Calu3 (cell line): ENCODE results near the gene LAMA2. TPM values are rescaled to one million over a fixed set of nuclear protein-coding genes. Genes with fewer than 3 reads are reported as not detected.
A peak's percentile ranks its signal among the peaks of the same experiment; 100 is the strongest.

Experiments used
- BruUV-seq: library from RNA; stranded (reverse); fragments of 400-500 nt; replicated peaks from 2 replicates; lab custom pipeline; 2021; lab: Mats Ljungman, UMichigan
- CTCF ChIA-PET: fragments of 300-600 bp; sonication (Branson Sonifier 250); formaldehyde crosslinking; loops from one replicate; lab custom pipeline; 2022; ENCODE audit warnings: antibody characterized with exemption; lab: Charles Lee
- DNase-seq: peaks from one replicate; pipeline ENCODE4 v3.0.0; 2022
- H3K27ac Mint-ChIP-seq: one replicate; pipeline ENCODE4 v1.8.0; 2022; ENCODE audit warnings: mixed read lengths; ENCODE audit not compliant: unreplicated experiment
- H3K27me3 Mint-ChIP-seq: one replicate; pipeline ENCODE4 v1.8.0; 2022; ENCODE audit warnings: mixed read lengths; ENCODE audit not compliant: unreplicated experiment
- H3K36me3 Mint-ChIP-seq: one replicate; pipeline ENCODE4 v1.8.0; 2022; ENCODE audit warnings: mild to moderate bottlenecking, moderate library complexity, mixed read lengths; ENCODE audit not compliant: insufficient read depth, unreplicated experiment
- H3K4me1 Mint-ChIP-seq: one replicate; pipeline ENCODE4 v1.8.0; 2022; ENCODE audit warnings: mild to moderate bottlenecking, low read depth, mixed read lengths; ENCODE audit not compliant: unreplicated experiment
- H3K4me3 Mint-ChIP-seq: one replicate; pipeline ENCODE4 v1.8.0; 2022; ENCODE audit warnings: mild to moderate bottlenecking, low read depth, moderate library complexity, mixed read lengths; ENCODE audit not compliant: unreplicated experiment
- H3K9me3 Mint-ChIP-seq: one replicate; pipeline ENCODE4 v1.8.0; 2022; ENCODE audit warnings: low read depth, mixed read lengths; ENCODE audit not compliant: unreplicated experiment
- intact Hi-C: fragments of 100-400 bp; cut with micrococcal nuclease; formaldehyde crosslinking; loops from one replicate; pipeline ENCODE4 v1.10.0; 2022; ENCODE audit not compliant: unreplicated experiment
- total RNA-seq: library from RNA; stranded (reverse); gene quantifications from 2 replicates; pipeline ENCODE4 v1.2.3, GENCODE V29; 2022
- TF ChIP-seq, protein P1 (sequence below): fragments of 200-600 bp; IDR thresholded peaks from one replicate; pipeline ENCODE4 v1.8.0; 2022; ENCODE audit warnings: antibody characterized with exemption; ENCODE audit not compliant: unreplicated experiment

Gene LAMA2
- total RNA-seq, 1 experiment from 2014 or later: 0.80 TPM

DNA sequence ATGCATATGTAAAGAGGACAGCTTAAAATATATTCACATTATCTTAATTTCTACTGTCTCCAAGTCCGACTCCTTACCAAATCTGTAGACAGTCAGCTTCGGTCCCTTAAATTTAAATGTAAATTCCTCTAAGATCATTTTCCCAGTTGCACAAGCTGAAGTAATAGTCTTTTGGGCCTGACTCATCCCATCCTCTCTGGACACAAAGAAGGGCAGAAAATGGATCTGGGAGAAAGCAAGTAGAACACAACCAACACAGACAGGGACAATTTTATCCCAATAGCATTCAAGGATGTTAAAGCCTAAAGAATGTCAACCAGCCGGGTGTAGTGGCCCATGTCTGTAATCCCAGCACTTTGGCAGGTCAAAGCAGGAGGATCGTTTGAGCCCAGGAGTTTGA is 598.8 kb downstream of the LAMA2 start:
- H3K27ac Mint-ChIP-seq: no peak overlapping the region
- intact Hi-C loops: no loop called here
- no TSS peak for BruUV-seq
- H3K4me3 Mint-ChIP-seq: no peak overlapping the region
- TF ChIP-seq, protein P1, sequence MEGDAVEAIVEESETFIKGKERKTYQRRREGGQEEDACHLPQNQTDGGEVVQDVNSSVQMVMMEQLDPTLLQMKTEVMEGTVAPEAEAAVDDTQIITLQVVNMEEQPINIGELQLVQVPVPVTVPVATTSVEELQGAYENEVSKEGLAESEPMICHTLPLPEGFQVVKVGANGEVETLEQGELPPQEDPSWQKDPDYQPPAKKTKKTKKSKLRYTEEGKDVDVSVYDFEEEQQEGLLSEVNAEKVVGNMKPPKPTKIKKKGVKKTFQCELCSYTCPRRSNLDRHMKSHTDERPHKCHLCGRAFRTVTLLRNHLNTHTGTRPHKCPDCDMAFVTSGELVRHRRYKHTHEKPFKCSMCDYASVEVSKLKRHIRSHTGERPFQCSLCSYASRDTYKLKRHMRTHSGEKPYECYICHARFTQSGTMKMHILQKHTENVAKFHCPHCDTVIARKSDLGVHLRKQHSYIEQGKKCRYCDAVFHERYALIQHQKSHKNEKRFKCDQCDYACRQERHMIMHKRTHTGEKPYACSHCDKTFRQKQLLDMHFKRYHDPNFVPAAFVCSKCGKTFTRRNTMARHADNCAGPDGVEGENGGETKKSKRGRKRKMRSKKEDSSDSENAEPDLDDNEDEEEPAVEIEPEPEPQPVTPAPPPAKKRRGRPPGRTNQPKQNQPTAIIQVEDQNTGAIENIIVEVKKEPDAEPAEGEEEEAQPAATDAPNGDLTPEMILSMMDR: no peak
- no peaks in the 10 kb centered on the region for H3K36me3 Mint-ChIP-seq
- CTCF ChIA-PET: no interaction called here
- H3K9me3 Mint-ChIP-seq: no peaks in the 10 kb centered on the region
- no peak for DNase-seq
- no peaks in the 10 kb centered on the region for H3K27me3 Mint-ChIP-seq
- no peaks in the 10 kb centered on the region for H3K4me1 Mint-ChIP-seq

DNA sequence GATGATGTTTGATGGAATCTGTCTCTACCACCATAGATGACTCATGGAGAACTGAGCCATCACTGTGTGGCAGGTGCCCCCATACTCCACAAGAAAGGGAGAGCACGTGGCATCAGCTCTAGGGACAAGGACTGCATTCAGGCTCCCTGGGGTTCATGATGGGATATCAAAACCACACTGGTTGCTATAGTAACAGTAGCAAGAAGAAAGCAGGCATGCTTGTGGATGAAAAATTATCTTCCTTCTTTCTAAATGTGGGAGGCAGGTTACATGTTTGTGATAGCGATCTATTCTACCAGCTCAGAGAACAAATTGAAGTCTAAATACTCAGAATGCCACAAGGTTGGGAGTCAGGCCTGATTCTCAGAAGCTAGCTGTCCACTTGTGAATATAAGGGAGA is 602.8 kb downstream of the LAMA2 start:
- H3K27me3 Mint-ChIP-seq: no peaks in the 10 kb centered on the region

DNA sequence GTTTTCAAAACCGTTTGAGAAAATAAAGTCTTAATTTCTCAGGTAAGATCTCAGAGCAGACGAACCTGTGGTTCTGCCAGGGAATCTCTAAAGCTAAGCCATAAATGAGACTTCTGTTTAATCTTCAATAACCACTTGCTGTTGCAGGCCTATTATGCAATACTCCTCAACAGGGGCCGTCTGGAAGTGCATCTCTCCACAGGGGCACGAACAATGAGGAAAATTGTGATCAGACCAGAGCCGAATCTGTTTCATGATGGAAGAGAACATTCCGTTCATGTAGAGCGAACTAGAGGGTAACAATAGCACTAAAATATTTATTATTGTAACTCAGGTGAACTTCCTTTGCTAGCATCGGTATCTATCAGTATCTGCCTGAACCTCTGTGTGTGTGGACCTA is 603.4 kb downstream of the LAMA2 start:
- H3K27me3 Mint-ChIP-seq: no peaks in the 10 kb centered on the region
- BruUV-seq: no TSS peak
- intact Hi-C loops: no loop called here
- H3K4me3 Mint-ChIP-seq: no peak overlapping the region
- H3K27ac Mint-ChIP-seq: no peak overlapping the region
- H3K36me3 Mint-ChIP-seq: peaks cover 17% of the 10 kb centered on the region
- TF ChIP-seq, protein P1: no peak
- CTCF ChIA-PET: interaction anchor here (1.4 kb wide), 1 partner anchor 15 kb away, joined by 3 read pairs; no protein-coding TSS in a partner anchor
- no peaks in the 10 kb centered on the region for H3K9me3 Mint-ChIP-seq
- DNase-seq: no peak
- peaks cover 26% of the 10 kb centered on the region for H3K4me1 Mint-ChIP-seq

More for the DNA sequence above, 602.8 kb downstream of the LAMA2 start:
- DNase-seq: no peak
- BruUV-seq: no TSS peak
- TF ChIP-seq, protein P1: no peak
- Mint-ChIP-seq H3K27ac (no peak overlapping the region), H3K36me3 (peaks cover 12% of the 10 kb centered on the region), H3K4me1 (peaks cover 20% of the 10 kb centered on the region), H3K9me3 (no peaks in the 10 kb centered on the region), H3K4me3 (no peak overlapping the region)
- CTCF ChIA-PET: interaction anchor here (1.4 kb wide), 1 partner anchor 16 kb away, joined by 3 read pairs; no protein-coding TSS in a partner anchor
- intact Hi-C loops: no loop called here

DNA sequence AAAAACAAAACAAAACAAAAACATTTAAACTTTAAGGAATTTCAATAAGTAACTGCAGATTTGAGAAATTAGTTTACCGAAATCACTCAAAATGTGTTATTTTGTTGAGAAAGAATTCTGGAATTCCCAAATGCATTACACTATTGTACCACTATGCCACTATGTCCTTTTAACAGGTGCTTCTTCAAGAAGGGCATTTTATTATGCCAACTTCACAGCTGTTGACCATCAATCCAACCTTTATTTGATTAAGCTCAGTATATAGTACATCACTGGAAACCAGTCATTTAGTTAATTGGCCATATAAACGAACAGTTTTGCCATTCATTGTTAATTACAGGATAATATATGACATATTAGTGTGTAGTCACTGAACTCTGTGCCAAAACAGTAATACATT is 605.4 kb downstream of the LAMA2 start:
- intact Hi-C loops: no loop called here
- no TSS peak for BruUV-seq
- DNase-seq: no peak
- H3K27ac Mint-ChIP-seq: peak overlapping the region; percentile 99
- TF ChIP-seq, protein P1: no peak
- H3K4me3 Mint-ChIP-seq: no peak overlapping the region
- no peaks in the 10 kb centered on the region for H3K27me3 Mint-ChIP-seq
- CTCF ChIA-PET: no interaction called here
- no peaks in the 10 kb centered on the region for H3K9me3 Mint-ChIP-seq
- H3K36me3 Mint-ChIP-seq: peaks cover 23% of the 10 kb centered on the region
- H3K4me1 Mint-ChIP-seq: peaks cover 39% of the 10 kb centered on the region
